Measurements from ENCODE around the gene PSME3IP1. TPM values are rescaled to one million over a fixed set of nuclear protein-coding genes. Genes with fewer than 3 reads are reported as not detected.

PSME3IP1 gene
- total and polyA plus RNA-seq, 9 of the 15 experiments (the other 6 are each of a cell fraction or from before 2014, with no cell fraction given) = 63.8 to 187 (median 142) TPM

- ChIA-PET POLR2A (interaction anchor here (0.8 to 1.7 kb wide), 2 partner anchors 14 to 17 kb away, joined by 3 to 5 read pairs; no protein-coding TSS in a partner anchor), CTCF (ENCODE audit: low intra/inter-chr PET ratio) (no interaction called here)
- intact Hi-C loops (cut with micrococcal nuclease) = no loop called here
- Histone ChIP-seq H4K20me1 (replicated peaks; ENCODE audit: control insufficient read depth, insufficient read depth, low read length) (no peaks in the 10 kb centered on the region), H2AFZ (ENCODE audit: low read depth, low read length) (no peak overlapping the region), H3K4me2 (ENCODE audit: insufficient read depth, low read length) (no peak overlapping the region), H3K4me3 (no peak overlapping the region), H3K79me2 (ENCODE audit: control insufficient read depth, insufficient read depth, low read length) (no peaks in the 10 kb centered on the region), H3K36me3 (ENCODE audit: control insufficient read depth, insufficient read depth, low read length) (peaks cover 86% of the 10 kb centered on the region), H3K27ac (ENCODE audit: extremely low read depth, low read depth, low read length) (no peak overlapping the region), H3K9me3 (replicated peaks; ENCODE audit: control insufficient read depth, insufficient read depth, low read depth, low read length) (no peaks in the 10 kb centered on the region), H3K9ac (ENCODE audit: insufficient read depth in 1 of 2, low read depth in 2 of 2, low read length in 2 of 2) (no peak overlapping the region), H3K4me1 (replicated peaks in 1 of 2; ENCODE audit: control insufficient read depth in 2 of 2, insufficient read depth in 2 of 2, low read length in 2 of 2) (no peaks in the 10 kb centered on the region), H3K9me1 (ENCODE audit: control insufficient read depth, insufficient read depth, low read length) (no peaks in the 10 kb centered on the region), H3K27me3 (ENCODE audit: control insufficient read depth in 2 of 2, insufficient read depth in 2 of 2, low read length in 2 of 2) (no peaks in the 10 kb centered on the region)
- DNase-seq (ENCODE audit: extremely low read depth in 1 of 4, low spot score in 3 of 4) (no peak), ATAC-seq (no peak), FAIRE-seq (no peak)
- WGBS (ENCODE audit: insufficient coverage, low coverage, missing lambda C conversion rate) = 93% methylated on average over 7 of the region's 7 CpGs
- no TSS peak for BruUV-seq (replicated peaks)
- in situ Hi-C loops (cut with MboI) = no loop called here
- TF ChIP-seq BRCA1 (IDR thresholded peaks at IDR 0.05) (no peak), BRCA1 (CRISPR knock-in tag; IDR thresholded peaks at IDR 0.05) (no peak), NFIX (CRISPR knock-in tag; IDR thresholded peaks at IDR 0.05; ENCODE audit: low read depth) (no peak), SMAD1 (IDR thresholded peaks at IDR 0.05; ENCODE audit: low read depth, low read length, partially characterized antibody) (no peak), PHTF2 (CRISPR knock-in tag; IDR thresholded peaks at IDR 0.05) (no peak), FOXA3 (CRISPR knock-in tag; conservative IDR thresholded peaks at IDR 0.05 in 1 of 2, IDR thresholded peaks at IDR 0.05 in 1 of 2) (no peak), ZFP91 (CRISPR knock-in tag; IDR thresholded peaks at IDR 0.05) (no peak), SPI1 (IDR thresholded peaks at IDR 0.05; ENCODE audit: borderline replicate concordance, low read depth, low read length) (no peak), SIX5 (IDR thresholded peaks at IDR 0.05; ENCODE audit: borderline replicate concordance in 1 of 2, insufficient read depth in 1 of 2, low read depth in 1 of 2, low read length in 2 of 2) (no peak), ZMIZ1 (IDR thresholded peaks at IDR 0.05; ENCODE audit: low read depth in 2 of 2, low read length in 2 of 2) (no peak), ZNF347 (CRISPR knock-in tag; IDR thresholded peaks at IDR 0.05; ENCODE audit: low read depth) (no peak), ZNF586 (CRISPR knock-in tag; conservative IDR thresholded peaks at IDR 0.05) (no peak)
- TF ChIP-seq, protein P1, sequence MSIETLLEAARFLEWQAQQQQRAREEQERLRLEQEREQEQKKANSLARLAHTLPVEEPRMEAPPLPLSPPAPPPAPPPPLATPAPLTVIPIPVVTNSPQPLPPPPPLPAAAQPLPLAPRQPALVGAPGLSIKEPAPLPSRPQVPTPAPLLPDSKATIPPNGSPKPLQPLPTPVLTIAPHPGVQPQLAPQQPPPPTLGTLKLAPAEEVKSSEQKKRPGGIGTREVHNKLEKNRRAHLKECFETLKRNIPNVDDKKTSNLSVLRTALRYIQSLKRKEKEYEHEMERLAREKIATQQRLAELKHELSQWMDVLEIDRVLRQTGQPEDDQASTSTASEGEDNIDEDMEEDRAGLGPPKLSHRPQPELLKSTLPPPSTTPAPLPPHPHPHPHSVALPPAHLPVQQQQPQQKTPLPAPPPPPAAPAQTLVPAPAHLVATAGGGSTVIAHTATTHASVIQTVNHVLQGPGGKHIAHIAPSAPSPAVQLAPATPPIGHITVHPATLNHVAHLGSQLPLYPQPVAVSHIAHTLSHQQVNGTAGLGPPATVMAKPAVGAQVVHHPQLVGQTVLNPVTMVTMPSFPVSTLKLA (conservative IDR thresholded peaks at IDR 0.05) = no peak
- TF ChIP-seq, protein P2, sequence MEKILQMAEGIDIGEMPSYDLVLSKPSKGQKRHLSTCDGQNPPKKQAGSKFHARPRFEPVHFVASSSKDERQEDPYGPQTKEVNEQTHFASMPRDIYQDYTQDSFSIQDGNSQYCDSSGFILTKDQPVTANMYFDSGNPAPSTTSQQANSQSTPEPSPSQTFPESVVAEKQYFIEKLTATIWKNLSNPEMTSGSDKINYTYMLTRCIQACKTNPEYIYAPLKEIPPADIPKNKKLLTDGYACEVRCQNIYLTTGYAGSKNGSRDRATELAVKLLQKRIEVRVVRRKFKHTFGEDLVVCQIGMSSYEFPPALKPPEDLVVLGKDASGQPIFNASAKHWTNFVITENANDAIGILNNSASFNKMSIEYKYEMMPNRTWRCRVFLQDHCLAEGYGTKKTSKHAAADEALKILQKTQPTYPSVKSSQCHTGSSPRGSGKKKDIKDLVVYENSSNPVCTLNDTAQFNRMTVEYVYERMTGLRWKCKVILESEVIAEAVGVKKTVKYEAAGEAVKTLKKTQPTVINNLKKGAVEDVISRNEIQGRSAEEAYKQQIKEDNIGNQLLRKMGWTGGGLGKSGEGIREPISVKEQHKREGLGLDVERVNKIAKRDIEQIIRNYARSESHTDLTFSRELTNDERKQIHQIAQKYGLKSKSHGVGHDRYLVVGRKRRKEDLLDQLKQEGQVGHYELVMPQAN (IDR thresholded peaks at IDR 0.05; ENCODE audit: borderline replicate concordance) = no peak
Measured at GRCh38 chr16:57225978-57226377, 40.1 kb upstream of the PSME3IP1 start.

All from K562 (cell line).